Measurements from ENCODE around the gene TULP4. TPM values are rescaled to one million over a fixed set of nuclear protein-coding genes. Genes with fewer than 3 reads are reported as not detected.
A peak's percentile ranks its signal among the peaks of the same experiment; 100 is the strongest.

The TULP4 gene, protein sequence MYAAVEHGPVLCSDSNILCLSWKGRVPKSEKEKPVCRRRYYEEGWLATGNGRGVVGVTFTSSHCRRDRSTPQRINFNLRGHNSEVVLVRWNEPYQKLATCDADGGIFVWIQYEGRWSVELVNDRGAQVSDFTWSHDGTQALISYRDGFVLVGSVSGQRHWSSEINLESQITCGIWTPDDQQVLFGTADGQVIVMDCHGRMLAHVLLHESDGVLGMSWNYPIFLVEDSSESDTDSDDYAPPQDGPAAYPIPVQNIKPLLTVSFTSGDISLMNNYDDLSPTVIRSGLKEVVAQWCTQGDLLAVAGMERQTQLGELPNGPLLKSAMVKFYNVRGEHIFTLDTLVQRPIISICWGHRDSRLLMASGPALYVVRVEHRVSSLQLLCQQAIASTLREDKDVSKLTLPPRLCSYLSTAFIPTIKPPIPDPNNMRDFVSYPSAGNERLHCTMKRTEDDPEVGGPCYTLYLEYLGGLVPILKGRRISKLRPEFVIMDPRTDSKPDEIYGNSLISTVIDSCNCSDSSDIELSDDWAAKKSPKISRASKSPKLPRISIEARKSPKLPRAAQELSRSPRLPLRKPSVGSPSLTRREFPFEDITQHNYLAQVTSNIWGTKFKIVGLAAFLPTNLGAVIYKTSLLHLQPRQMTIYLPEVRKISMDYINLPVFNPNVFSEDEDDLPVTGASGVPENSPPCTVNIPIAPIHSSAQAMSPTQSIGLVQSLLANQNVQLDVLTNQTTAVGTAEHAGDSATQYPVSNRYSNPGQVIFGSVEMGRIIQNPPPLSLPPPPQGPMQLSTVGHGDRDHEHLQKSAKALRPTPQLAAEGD (N-terminal part only)
- total RNA-seq = 10 to 100 TPM; 10.8 to 31.2 TPM

DNA sequence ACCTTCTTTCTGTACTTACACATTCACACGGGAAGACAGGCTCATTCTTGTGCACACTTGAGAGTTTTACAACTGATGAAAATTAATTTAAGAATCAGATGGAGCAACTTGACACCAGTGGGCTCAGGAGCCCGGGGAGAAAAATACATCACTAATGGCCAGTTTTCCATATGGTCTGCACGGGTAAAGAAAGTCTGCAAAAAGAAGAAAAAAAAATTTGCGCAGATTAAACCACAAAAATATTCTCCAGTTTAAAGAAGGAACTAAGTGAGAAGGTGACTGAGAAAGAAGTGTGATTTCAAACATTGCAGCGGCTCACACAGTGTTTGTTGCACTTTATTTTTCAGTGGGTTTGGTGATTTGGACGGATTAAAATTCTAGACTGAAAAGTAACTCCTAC lies at the start of gene TULP4:
Gene TULP4 (plus strand): TSS at position 301 of the 400 bp plus-strand sequence. CDS start 1,552 bp downstream, outside the sequence.
- H3K27ac Mint-ChIP-seq = no peak within 1 kb of the TSS
- H3K27me3 Mint-ChIP-seq = no peaks in the 10 kb centered on the region
- ATAC-seq (replicated peaks) = no peak
- H3K36me3 Mint-ChIP-seq (ENCODE audit: low read depth) = peaks cover 52% of the 10 kb centered on the region
- H3K4me3 Mint-ChIP-seq = no peak within 1 kb of the TSS
- H3K9me3 Mint-ChIP-seq = no peaks in the 10 kb centered on the region
- H3K4me1 Mint-ChIP-seq = peaks cover 6% of the 10 kb centered on the region

DNA sequence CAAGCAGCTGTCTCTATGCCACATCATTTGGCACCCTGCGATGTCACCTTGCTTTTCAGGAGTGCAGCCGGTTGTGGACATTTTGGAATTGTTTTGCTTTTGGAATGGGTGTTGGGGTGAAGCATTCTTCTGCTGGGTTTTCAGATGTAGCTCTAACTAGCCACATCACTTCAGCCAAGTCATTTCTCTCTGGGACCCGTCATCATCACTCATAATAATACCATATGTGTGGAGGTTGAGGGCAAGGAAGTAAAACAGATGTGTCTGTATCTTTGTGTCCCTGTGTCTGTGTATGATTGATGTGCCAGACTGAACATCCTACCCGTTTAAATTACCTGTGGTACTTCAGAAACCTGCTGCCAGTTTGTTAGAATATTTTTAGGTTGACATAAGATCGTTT lies 49.5 kb upstream of the TULP4 start:
- Mint-ChIP-seq H3K36me3 (ENCODE audit: low read depth) (no peaks in the 10 kb centered on the region), H3K9me3 (no peaks in the 10 kb centered on the region), H3K27ac (peak overlapping the region; percentile 58), H3K4me3 (no peak overlapping the region), H3K4me1 (peaks cover 15% of the 10 kb centered on the region), H3K27me3 (no peaks in the 10 kb centered on the region)
- peak; percentile 99 for ATAC-seq (replicated peaks)

DNA sequence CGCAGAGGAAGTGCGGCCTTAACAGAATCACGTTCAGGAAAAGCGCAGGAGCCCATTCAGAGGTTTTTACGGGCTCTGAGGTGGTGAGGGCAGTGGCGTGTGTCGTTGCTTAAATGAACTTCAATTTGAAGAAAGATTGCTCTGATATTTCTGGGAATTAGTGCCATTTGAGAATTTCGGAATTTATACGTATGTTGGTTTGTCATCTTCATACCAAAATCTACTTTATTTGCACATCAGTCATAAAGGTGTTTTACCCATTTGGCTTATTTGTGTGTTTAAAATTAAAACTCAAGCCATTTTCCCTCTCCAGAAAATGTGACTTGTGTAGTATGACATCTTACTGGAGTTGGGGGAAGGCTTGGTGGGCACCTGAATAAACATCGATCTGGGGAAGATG lies 48.1 kb upstream of the TULP4 start:
- H3K4me1 Mint-ChIP-seq = peaks cover 9% of the 10 kb centered on the region
- no peaks in the 10 kb centered on the region for H3K9me3 Mint-ChIP-seq
- no peaks in the 10 kb centered on the region for H3K36me3 Mint-ChIP-seq (ENCODE audit: low read depth)
- no peaks in the 10 kb centered on the region for H3K27me3 Mint-ChIP-seq
- no peak overlapping the region for H3K4me3 Mint-ChIP-seq
- peak overlapping the region; percentile 41 for H3K27ac Mint-ChIP-seq
- no peak for ATAC-seq (replicated peaks)

DNA sequence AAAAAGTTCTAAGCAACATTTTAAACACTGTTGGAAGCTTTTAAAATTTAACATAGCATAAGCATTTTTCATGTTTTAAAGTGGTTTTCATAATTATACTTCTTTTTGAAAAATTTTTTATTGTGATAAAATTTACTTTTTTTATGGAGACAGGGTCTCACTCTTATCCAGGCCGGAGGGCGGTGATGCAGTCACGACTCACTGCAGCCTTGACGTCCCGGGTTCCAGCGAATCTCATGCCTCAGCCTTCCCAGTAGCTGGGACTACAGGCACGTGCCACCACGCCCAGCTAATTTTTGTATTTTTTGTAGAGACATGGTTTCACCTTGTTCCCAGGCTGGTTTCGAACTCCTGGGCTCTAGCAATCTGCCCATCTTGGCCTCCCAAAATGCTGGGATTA lies 46.1 kb upstream of the TULP4 start:
- no peak overlapping the region for H3K27ac Mint-ChIP-seq
- H3K36me3 Mint-ChIP-seq (ENCODE audit: low read depth) = no peaks in the 10 kb centered on the region
- peaks cover 9% of the 10 kb centered on the region for H3K4me1 Mint-ChIP-seq
- ATAC-seq (replicated peaks) = no peak
- no peak overlapping the region for H3K4me3 Mint-ChIP-seq
- no peaks in the 10 kb centered on the region for H3K9me3 Mint-ChIP-seq
- no peaks in the 10 kb centered on the region for H3K27me3 Mint-ChIP-seq

DNA sequence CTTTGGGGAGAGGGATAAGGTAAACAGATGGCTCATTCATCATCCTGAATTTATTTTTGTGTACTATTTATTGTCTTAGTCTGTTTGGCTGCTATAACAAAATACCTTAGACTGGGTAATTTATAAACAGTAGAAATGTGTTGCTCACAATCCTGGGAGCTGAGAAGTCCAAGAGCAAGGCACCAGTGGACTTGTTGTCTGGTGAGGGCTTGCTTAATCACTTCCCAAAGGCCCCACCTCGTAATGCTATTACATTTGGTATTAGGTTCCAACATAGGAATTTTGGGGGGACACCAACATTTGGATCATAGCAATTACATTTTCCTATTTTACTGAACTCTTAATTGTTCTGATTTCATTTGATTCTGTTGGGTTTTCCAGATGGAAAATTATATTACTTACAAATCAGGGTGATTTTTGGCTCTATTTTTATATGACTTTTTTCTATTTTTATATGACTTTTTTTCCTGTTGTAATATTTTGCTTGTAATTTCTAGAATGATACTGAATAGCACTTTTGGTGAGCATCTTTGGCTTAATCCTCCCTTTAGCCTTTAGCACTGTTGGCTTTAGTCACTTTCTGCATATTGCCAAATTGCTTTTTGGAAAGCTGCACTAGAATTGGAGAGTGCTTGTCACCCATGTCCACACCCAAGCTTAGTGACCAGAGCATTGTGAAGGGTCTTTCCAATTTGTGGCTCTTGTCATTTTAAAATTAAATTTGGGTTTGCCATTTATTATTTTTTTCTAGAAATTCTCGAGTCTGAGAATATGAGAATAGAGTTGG lies 43.7 kb upstream of the TULP4 start:
- Mint-ChIP-seq H3K27ac (no peak overlapping the region), H3K4me3 (no peak overlapping the region), H3K4me1 (peaks cover 14% of the 10 kb centered on the region), H3K9me3 (no peaks in the 10 kb centered on the region), H3K27me3 (no peaks in the 10 kb centered on the region), H3K36me3 (ENCODE audit: low read depth) (no peaks in the 10 kb centered on the region)
- ATAC-seq (replicated peaks) = no peak

DNA sequence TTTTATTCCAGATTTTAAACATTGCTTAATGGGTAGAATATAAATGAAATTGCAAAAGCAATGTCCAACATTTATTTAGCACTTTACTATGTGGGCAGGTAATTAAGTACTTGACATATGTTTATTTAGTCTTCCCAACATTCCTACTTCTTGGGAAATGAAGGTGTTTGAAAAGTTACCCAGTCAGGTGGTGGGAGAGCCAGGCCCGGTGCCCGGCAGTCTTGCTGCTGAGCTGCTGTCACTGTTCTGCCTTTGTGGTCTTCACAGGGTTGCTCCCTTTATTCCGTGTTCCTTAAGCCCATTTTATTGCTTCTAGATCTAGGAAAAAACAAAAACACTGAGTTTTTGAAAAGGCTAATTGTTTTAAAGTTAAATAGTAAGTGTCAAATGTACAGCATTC lies 42.6 kb upstream of the TULP4 start:
- H3K27me3 Mint-ChIP-seq = no peaks in the 10 kb centered on the region
- no peaks in the 10 kb centered on the region for H3K36me3 Mint-ChIP-seq (ENCODE audit: low read depth)
- H3K4me3 Mint-ChIP-seq = no peak overlapping the region
- ATAC-seq (replicated peaks) = no peak
- no peak overlapping the region for H3K27ac Mint-ChIP-seq
- H3K9me3 Mint-ChIP-seq = no peaks in the 10 kb centered on the region
- peaks cover 14% of the 10 kb centered on the region for H3K4me1 Mint-ChIP-seq

DNA sequence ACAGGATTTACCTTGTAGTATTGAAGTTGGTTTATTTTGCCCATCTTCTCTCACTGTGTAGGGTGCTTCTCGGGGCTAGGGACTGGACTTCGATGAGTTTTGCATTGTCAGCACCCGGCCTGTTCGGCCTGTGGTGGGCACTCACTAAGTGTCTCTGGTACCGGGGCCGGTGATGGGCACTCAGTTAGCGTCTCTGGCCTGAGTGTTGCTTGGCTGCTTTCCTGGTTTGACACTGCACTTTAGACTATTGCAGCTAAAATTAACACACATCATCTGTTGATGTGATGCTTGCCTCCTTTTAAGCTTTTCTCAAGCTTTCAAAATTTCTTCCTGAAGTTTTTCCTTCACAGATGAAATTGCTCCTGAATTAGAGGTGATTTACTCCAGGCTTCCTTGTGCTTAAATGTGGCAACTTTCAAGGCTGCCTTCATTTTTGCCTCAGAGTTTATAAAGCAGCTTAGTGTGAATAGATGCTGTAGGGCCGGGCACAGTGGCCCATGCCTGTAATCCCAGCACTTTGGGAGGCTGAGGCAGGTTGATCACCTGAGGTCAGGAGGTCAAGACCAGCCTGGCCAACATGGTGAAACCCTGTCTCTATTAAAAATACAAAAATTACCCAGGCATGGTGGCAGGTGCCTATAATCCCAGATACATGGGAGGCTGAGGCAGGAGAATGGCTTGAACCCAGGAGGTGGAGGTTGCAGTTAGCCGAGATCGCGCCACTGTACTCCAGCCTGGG lies 41.7 kb upstream of the TULP4 start:
- Mint-ChIP-seq H3K36me3 (ENCODE audit: low read depth) (no peaks in the 10 kb centered on the region), H3K4me1 (peaks cover 14% of the 10 kb centered on the region), H3K27ac (peak overlapping the region; percentile 50), H3K9me3 (no peaks in the 10 kb centered on the region), H3K27me3 (no peaks in the 10 kb centered on the region), H3K4me3 (peak overlapping the region; percentile 53)
- no peak for ATAC-seq (replicated peaks)

DNA sequence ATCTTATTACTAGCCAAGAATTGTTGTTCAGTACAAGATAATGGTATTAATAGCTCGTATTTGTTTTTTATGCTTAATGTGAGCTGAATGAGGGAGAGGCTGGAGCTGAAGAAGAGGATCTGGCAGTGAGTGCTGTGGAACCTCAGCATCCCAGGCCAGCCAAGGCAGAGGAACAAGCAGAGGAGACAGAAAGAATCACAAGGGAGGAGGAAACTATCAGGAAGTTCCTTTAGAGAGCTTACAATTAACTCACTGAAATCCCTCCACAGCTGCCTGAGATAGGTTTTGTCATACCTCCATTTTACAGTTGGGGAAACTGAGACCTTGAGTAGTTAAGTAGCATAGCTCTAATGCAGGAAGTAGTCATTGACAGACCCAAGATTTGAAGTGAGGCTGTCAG lies 39.9 kb upstream of the TULP4 start:
- Mint-ChIP-seq H3K27me3 (no peaks in the 10 kb centered on the region), H3K4me1 (peaks cover 14% of the 10 kb centered on the region), H3K9me3 (no peaks in the 10 kb centered on the region), H3K27ac (peak overlapping the region; percentile 50), H3K4me3 (peak overlapping the region; percentile 13), H3K36me3 (ENCODE audit: low read depth) (no peaks in the 10 kb centered on the region)
- ATAC-seq (replicated peaks) = no peak

DNA sequence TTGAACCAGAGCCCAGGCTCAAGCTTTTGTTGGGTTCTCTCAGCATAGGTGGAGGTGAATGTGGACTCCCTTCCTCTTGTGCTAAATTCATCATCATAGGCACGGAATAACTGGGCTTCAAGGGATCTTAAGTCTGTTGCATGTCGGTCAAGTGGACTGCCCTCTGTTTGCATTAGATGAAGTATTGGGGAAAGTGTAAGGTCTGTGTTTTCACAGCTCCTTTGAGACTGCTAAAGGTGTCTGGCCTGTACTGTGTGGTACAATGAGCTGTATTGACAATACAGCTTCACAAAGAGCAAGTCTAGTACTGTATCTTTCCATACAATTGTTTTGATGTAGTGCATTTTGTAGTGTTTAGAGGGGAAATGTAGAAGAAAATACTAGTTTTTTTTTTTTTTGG lies 34.3 kb upstream of the TULP4 start:
- no peaks in the 10 kb centered on the region for H3K27me3 Mint-ChIP-seq
- no peak overlapping the region for H3K27ac Mint-ChIP-seq
- H3K36me3 Mint-ChIP-seq (ENCODE audit: low read depth) = no peaks in the 10 kb centered on the region
- no peak overlapping the region for H3K4me3 Mint-ChIP-seq
- ATAC-seq (replicated peaks) = no peak
- H3K4me1 Mint-ChIP-seq = peaks cover 6% of the 10 kb centered on the region
- no peaks in the 10 kb centered on the region for H3K9me3 Mint-ChIP-seq

DNA sequence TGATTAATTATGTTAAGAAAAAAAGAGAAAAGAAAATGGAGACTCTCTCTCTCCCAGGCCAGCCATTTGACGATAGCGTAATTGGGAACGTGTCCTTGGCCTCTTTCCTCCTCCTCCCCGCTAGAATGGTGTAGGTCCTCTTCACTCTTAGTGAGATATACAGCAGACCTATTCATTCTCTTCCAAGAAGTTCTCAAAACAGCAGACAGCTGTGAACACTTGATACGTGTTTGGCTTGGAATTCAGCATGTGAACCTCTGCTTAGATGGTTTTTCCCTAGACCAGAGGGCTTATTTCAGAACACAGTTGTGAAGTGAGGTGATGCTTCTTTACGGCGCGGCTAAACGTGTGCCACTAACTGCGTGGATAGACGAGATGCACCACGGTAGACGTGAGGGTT lies 32.6 kb upstream of the TULP4 start:
- Mint-ChIP-seq H3K4me3 (no peak overlapping the region), H3K4me1 (peaks cover 13% of the 10 kb centered on the region), H3K36me3 (ENCODE audit: low read depth) (no peaks in the 10 kb centered on the region), H3K27ac (no peak overlapping the region), H3K9me3 (no peaks in the 10 kb centered on the region), H3K27me3 (no peaks in the 10 kb centered on the region)
- ATAC-seq (replicated peaks) = no peak

DNA sequence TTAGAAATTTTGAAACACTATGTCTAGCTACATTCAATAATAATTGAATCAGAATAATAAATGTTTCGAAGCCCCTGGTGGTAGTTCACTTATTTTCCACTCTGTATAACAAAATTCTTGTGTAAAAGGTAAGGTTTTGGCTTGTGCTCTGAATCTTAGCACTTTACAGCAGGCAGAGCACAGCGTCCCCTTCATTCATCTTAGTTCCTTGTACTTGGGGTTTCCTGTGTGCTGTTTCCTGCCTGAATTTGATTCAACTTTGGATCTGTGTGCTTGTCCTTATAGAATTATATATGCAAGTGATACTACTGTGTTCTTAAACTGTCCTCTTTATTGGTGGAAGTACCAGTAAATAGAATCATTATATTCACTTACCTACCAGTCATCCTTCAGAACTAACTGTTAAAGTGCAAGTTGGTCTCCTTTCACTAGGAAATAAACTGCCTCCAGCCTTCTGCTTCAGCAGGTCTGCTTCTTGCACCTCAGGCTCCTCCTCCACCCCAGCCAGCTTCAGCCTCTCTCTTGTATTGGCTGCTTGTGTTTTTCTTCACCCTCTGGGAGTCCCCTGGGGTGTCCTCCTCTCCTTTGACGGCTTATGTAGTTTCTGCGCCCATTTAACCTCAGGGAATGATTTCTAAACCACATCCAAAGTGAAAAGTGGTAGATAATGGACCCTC lies 28.8 kb upstream of the TULP4 start:
- Mint-ChIP-seq H3K27me3 (no peaks in the 10 kb centered on the region), H3K4me1 (peaks cover 23% of the 10 kb centered on the region), H3K9me3 (no peaks in the 10 kb centered on the region), H3K36me3 (ENCODE audit: low read depth) (no peaks in the 10 kb centered on the region), H3K4me3 (peak overlapping the region; percentile 63), H3K27ac (peak overlapping the region; percentile 59)
- ATAC-seq (replicated peaks) = peak; percentile 76

DNA sequence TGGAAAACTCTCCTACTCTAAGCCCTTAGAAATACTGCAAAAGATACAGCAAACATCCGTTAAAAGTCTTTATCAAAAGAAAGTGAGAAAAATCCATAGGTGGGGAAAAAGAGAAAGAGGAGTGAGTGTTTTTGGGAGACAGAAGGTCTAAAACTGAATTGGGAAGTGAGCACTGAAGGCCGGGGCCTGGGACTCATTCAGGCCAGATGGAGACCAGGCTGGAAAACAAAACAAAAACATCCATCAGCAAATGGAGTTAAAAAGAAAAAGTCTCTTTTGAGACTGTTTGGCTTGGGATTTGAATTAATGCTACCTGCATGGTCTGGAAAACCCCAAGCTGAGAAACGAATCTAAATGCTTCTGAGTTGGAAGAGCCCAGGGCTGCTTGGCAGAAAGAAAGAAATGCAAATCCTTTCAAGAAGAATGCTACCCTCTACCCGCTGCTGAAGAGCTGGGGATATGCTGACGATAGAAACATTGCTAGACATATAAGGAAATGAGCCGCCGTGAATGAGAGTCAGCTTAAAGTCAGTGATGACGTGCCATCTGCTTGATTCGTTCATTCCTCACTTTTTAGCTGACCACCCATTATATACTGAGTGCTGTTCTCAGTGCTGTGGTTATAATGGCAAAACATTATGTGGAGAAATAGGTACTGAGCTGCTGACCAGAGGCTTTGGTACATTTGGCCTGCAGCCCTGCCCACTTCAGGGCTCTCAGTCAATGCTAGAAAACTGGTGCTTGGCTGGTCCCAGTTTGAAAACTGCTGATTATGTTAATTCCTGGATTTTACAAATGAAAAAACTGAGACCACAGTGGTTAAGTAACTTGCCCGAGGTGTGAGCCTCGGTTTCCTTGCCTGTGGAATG lies 28.0 kb upstream of the TULP4 start:
- H3K4me1 Mint-ChIP-seq = peaks cover 23% of the 10 kb centered on the region
- H3K9me3 Mint-ChIP-seq = no peaks in the 10 kb centered on the region
- peak overlapping the region; percentile 63 for H3K4me3 Mint-ChIP-seq
- ATAC-seq (replicated peaks) = peak; percentile 88
- no peaks in the 10 kb centered on the region for H3K27me3 Mint-ChIP-seq
- H3K36me3 Mint-ChIP-seq (ENCODE audit: low read depth) = no peaks in the 10 kb centered on the region
- peak overlapping the region; percentile 59 for H3K27ac Mint-ChIP-seq
